H9 (cell line): Measurements from ENCODE around the gene GAK. TPM values are rescaled to one million over a fixed set of nuclear protein-coding genes. Genes with fewer than 3 reads are reported as not detected.

ENCODE experiments used
- DNase-seq: peaks from one replicate; pipeline ENCODE4 v3.0.0-alpha.2; 2017
- H2AFZ ChIP-seq: one replicate; pipeline ENCODE4 v1.6.1; 2013; ENCODE audit warnings: mild to moderate bottlenecking, low read length, control low read depth, moderate library complexity
- H2AK5ac ChIP-seq: 2 replicates; pipeline ENCODE4 v1.6.1; 2013; ENCODE audit warnings: low read length, control low read depth, mixed read lengths; ENCODE audit not compliant: insufficient read length
- H2BK120ac ChIP-seq: one replicate; pipeline ENCODE4 v1.6.1; 2013; ENCODE audit warnings: low read depth, mild to moderate bottlenecking, low read length, control low read depth, inconsistent platforms; ENCODE audit not compliant: poor library complexity, severe bottlenecking
- H2BK12ac ChIP-seq: 2 replicates; pipeline ENCODE4 v1.6.1; 2013; ENCODE audit warnings: low read length, control low read depth, mixed read lengths, low read depth; ENCODE audit not compliant: insufficient read length
- H2BK15ac ChIP-seq: 2 replicates; pipeline ENCODE4 v1.6.1; 2013; ENCODE audit warnings: low read depth, low read length, control low read depth
- H2BK20ac ChIP-seq: one replicate; pipeline ENCODE4 v1.6.1; 2013; ENCODE audit warnings: low read depth, mild to moderate bottlenecking, low read length, control low read depth, inconsistent platforms; ENCODE audit not compliant: poor library complexity, severe bottlenecking
- H2BK5ac ChIP-seq: 2 replicates; pipeline ENCODE4 v1.6.1; 2013; ENCODE audit warnings: low read length, control low read depth, mixed read lengths; ENCODE audit not compliant: insufficient read length
- H3K14ac ChIP-seq: 2 replicates; pipeline ENCODE4 v1.6.1; 2013; ENCODE audit warnings: low read length, control low read depth; ENCODE audit not compliant: insufficient read depth
- H3K18ac ChIP-seq: 2 replicates; pipeline ENCODE4 v1.6.1; 2013; ENCODE audit warnings: low read depth, mild to moderate bottlenecking, mixed read lengths, low read length, control low read depth; ENCODE audit not compliant: insufficient read length
- H3K23ac ChIP-seq: 2 replicates; pipeline ENCODE4 v1.6.1; 2013; ENCODE audit warnings: low read length, control low read depth, mixed read lengths, low read depth; ENCODE audit not compliant: insufficient read length
- H3K23me2 ChIP-seq: 2 replicates; pipeline ENCODE4 v1.6.1; 2013; ENCODE audit warnings: low read depth, mild to moderate bottlenecking, mixed read lengths, low read length, control low read depth; ENCODE audit not compliant: insufficient read length, poor library complexity, severe bottlenecking
- H3K27ac ChIP-seq: 2 replicates; pipeline ENCODE4 v1.5.1; 2013; ENCODE audit warnings: low read length, control low read depth, mixed read lengths, low read depth; ENCODE audit not compliant: insufficient read length
- H3K27me3 ChIP-seq: 2 replicates; pipeline ENCODE4 v1.6.1; 2013; ENCODE audit warnings: low read length, control low read depth, inconsistent platforms; ENCODE audit not compliant: insufficient read depth
- H3K4ac ChIP-seq: 2 replicates; pipeline ENCODE4 v1.6.1; 2013; ENCODE audit warnings: low read depth, mild to moderate bottlenecking, control low read depth, inconsistent platforms, low read length, moderate library complexity
- H3K4me1 ChIP-seq: 2 replicates; pipeline ENCODE4 v1.6.1; 2013; ENCODE audit warnings: low read length, control low read depth, inconsistent platforms; ENCODE audit not compliant: insufficient read depth
- H3K4me2 ChIP-seq: 2 replicates; pipeline ENCODE4 v1.6.1; 2013; ENCODE audit warnings: low read length, control low read depth, mixed read lengths; ENCODE audit not compliant: insufficient read length, insufficient read depth
- H3K56ac ChIP-seq: 2 replicates; pipeline ENCODE4 v1.6.1; 2013; ENCODE audit warnings: low read depth, mild to moderate bottlenecking, mixed read lengths, low read length, control low read depth; ENCODE audit not compliant: insufficient read length
- H3K79me1 ChIP-seq: 2 replicates; pipeline ENCODE4 v1.6.1; 2013; ENCODE audit warnings: low read depth, mild to moderate bottlenecking, moderate library complexity, low read length, control low read depth, inconsistent platforms; ENCODE audit not compliant: insufficient read depth, poor library complexity, severe bottlenecking
- H3K79me2 ChIP-seq: 2 replicates; pipeline ENCODE4 v1.6.1; 2013; ENCODE audit warnings: low read length, control low read depth, inconsistent platforms; ENCODE audit not compliant: insufficient read depth
- H3K9ac ChIP-seq: 2 replicates; pipeline ENCODE4 v1.6.1; 2013; ENCODE audit warnings: low read length, control low read depth, mixed read lengths; ENCODE audit not compliant: insufficient read length; ENCODE audit errors: extremely low read depth
- H3K9me3 ChIP-seq: one replicate; pipeline ENCODE4 v1.6.1; 2013; ENCODE audit warnings: low read depth, low read length, inconsistent platforms; ENCODE audit not compliant: control insufficient read depth
- H3T11ph ChIP-seq: one replicate; pipeline ENCODE4 v1.6.1; 2013; ENCODE audit warnings: mild to moderate bottlenecking, low read length, control low read depth, inconsistent platforms
- H4K20me1 ChIP-seq: one replicate; pipeline ENCODE4 v1.6.1; 2013; ENCODE audit not compliant: control insufficient read depth, insufficient read length, insufficient read depth
- H4K5ac ChIP-seq: 2 replicates; pipeline ENCODE4 v1.6.1; 2013; ENCODE audit warnings: low read depth, mild to moderate bottlenecking, mixed read lengths, low read length, control low read depth; ENCODE audit not compliant: insufficient read length
- H4K8ac ChIP-seq: replicated peaks from 2 replicates; pipeline ENCODE4 v1.6.1; 2013; ENCODE audit warnings: low read length, control low read depth, mixed read lengths, low read depth; ENCODE audit not compliant: insufficient read length
- H4K91ac ChIP-seq: 2 replicates; pipeline ENCODE4 v1.6.1; 2013; ENCODE audit warnings: low read depth, mild to moderate bottlenecking, moderate library complexity, mixed read lengths, low read length, control low read depth; ENCODE audit not compliant: insufficient read length
- H3K27ac Mint-ChIP-seq, 3 experiments: 2 replicates in 2 of 3; 3 replicates in 1 of 3; pipeline ENCODE4 v1.8.0; 2020 to 2021; ENCODE audit warnings: mixed read lengths in 3 of 3, mild to moderate bottlenecking in 1 of 3, moderate library complexity in 1 of 3
- H3K27me3 Mint-ChIP-seq: 2 replicates; pipeline ENCODE4 v1.8.0; 2021; ENCODE audit warnings: low read depth, mild to moderate bottlenecking, moderate library complexity, mixed read lengths
- H3K36me3 Mint-ChIP-seq, 3 experiments: 2 replicates in 2 of 3; 3 replicates in 1 of 3; pipeline ENCODE4 v1.8.0; 2020 to 2021; ENCODE audit warnings: low read depth in 3 of 3, mixed read lengths in 3 of 3; ENCODE audit not compliant: insufficient read depth in 1 of 3
- H3K4me1 Mint-ChIP-seq, 2 experiments: 2 replicates each; pipeline ENCODE4 v1.8.0; 2020; ENCODE audit warnings: mixed read lengths in 2 of 2
- H3K4me3 Mint-ChIP-seq, 2 experiments: 2 replicates in 1 of 2; 3 replicates in 1 of 2; pipeline ENCODE4 v1.8.0; 2020 to 2021; ENCODE audit warnings: mild to moderate bottlenecking in 2 of 2, mixed read lengths in 2 of 2, moderate library complexity in 1 of 2
- H3K9me3 Mint-ChIP-seq, 2 experiments: 2 replicates in 1 of 2; 3 replicates in 1 of 2; pipeline ENCODE4 v1.8.0; 2020; ENCODE audit warnings: mild to moderate bottlenecking in 2 of 2, mixed read lengths in 2 of 2, moderate library complexity in 1 of 2
- CTCF ChIP-seq: fragments of 200-600 bp; sonication (generic); conservative IDR thresholded peaks from 3 replicates; pipeline ENCODE4 v1.8.0; 2021; ENCODE audit warnings: antibody characterized with exemption, mild to moderate bottlenecking
- WGBS: extraction: QIAGEN DNeasy Blood & Tissue Kit; methylation state at CpG from one replicate; pipeline ENCODE4 v1.1.7; 2013; ENCODE audit warnings: missing lambda C conversion rate, low lambda C conversion rate, mixed read lengths; ENCODE audit not compliant: insufficient read length; ENCODE audit errors: extremely low coverage; 5-methylcytosine and 5-hydroxymethylcytosine counted together
- total RNA-seq: library from RNA; stranded (reverse); gene quantifications from 2 replicates; pipeline ENCODE4 v1.2.1, GENCODE V29; 2021

GAK gene
- total RNA-seq, 1 experiment from 2014 or later, result 80.7 TPM

- TF ChIP-seq CTCF, result no peak
- Mint-ChIP-seq H3K4me3 (no peak overlapping the region), H3K27me3 (no peaks in the 10 kb centered on the region; the same call in 1 of the 2 replicates), H3K36me3 (peaks cover 5 to 29% (median 29%) of the 10 kb centered on the region in 3 experiments; a peak in 6 of 7 replicates), H3K4me1 (peaks cover 6 to 7% of the 10 kb centered on the region in 2 experiments), H3K9me3 (no peaks in the 10 kb centered on the region), H3K27ac (peak overlapping the region; percentile 5 to 47 (median 38); a peak in 4 of 7 replicates)
- Histone ChIP-seq H3K18ac (no peak overlapping the region), H3K9ac (no peak overlapping the region), H3K56ac (no peak overlapping the region), H3K27me3 (no peaks in the 10 kb centered on the region), H4K20me1 (no peaks in the 10 kb centered on the region), H2AK5ac (no peak overlapping the region), H3K79me2 (peaks cover 6% of the 10 kb centered on the region; the same call in 1 of the 2 replicates), H3K4me2 (no peak overlapping the region), H4K8ac (no peak overlapping the region), H2BK12ac (no peak overlapping the region), H3K4me1 (no peaks in the 10 kb centered on the region), H3K9me3 (no peaks in the 10 kb centered on the region), H2BK20ac (no peak overlapping the region), H3K4ac (no peak overlapping the region), H3K23me2 (no peaks in the 10 kb centered on the region), H2BK15ac (no peak overlapping the region), H2BK120ac (no peak overlapping the region), H4K91ac (no peak overlapping the region), H3K23ac (no peak overlapping the region), H3K27ac (no peak overlapping the region), H3K14ac (no peak overlapping the region), H4K5ac (no peak overlapping the region), H2BK5ac (no peak overlapping the region), H3T11ph (no peak overlapping the region), H3K79me1 (peaks cover 9% of the 10 kb centered on the region), H2AFZ (no peak overlapping the region)
- DNase-seq, result no peak
- WGBS, result no CpG with 5 or more reads among the region's 19 CpGs
These were observed 19.4 kb downstream of the GAK start for GRCh38 chr4:912548-913279.
